NCI-H2081 (cell line): Measurements from ENCODE around the gene CLDN15.
"Not testable (repeated sequence)": the region's sequence is repeated elsewhere in the genome, so short reads cannot be mapped to it uniquely, and the experiment has no call there.

Experiments used
- DNase-seq, 2 experiments: peaks; one replicate each; lab custom pipeline; 2025; lab: John Stamatoyannopoulos, UW

Gene CLDN15

DNA sequence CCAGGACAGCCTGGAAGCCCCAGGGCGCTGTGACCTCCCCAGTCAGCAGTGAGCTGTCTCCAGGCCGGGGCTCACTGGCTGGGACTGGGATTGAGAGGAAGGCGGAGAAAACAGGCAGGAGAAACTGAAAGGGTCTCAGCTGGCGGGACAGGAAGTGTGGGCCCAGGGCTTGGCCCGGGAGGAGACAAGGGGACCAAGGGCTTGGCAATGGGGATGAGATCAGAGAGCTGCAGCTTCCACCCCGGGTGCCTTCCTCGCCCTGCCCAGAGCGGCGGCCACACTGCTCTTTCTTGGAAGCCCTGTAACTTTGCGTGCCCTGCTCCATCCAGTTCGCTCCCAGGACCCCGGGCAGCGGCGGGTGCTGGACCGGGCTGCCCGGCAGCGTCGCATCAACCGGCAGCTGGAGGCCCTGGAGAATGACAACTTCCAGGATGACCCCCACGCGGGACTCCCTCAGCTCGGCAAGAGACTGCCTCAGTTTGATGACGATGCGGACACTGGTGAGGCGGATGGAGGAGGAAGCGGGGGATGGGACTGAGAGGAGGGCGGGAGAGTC is 15.2 kb downstream of the CLDN15 start:
- DNase-seq, result no peak

DNA sequence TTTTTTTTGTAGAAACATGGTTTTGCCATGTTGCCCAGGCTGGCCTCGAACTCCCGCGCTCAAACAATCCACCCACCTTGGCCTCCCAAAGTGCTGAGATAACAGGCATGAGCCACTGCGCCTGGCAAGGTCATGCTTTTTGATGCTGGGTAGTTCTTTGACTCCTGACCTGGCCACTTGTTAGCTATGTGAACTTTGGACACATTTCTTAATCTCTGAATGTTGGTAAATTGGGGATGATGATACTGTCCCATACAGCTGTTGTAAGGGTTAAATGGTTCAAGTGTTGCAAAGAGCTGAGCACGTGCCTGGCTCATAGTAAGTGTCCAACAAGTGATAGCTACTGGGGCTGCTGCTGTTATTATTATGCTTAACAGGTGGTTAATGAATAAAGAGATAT is 17.3 kb downstream of the CLDN15 start:
- no peak for DNase-seq

DNA sequence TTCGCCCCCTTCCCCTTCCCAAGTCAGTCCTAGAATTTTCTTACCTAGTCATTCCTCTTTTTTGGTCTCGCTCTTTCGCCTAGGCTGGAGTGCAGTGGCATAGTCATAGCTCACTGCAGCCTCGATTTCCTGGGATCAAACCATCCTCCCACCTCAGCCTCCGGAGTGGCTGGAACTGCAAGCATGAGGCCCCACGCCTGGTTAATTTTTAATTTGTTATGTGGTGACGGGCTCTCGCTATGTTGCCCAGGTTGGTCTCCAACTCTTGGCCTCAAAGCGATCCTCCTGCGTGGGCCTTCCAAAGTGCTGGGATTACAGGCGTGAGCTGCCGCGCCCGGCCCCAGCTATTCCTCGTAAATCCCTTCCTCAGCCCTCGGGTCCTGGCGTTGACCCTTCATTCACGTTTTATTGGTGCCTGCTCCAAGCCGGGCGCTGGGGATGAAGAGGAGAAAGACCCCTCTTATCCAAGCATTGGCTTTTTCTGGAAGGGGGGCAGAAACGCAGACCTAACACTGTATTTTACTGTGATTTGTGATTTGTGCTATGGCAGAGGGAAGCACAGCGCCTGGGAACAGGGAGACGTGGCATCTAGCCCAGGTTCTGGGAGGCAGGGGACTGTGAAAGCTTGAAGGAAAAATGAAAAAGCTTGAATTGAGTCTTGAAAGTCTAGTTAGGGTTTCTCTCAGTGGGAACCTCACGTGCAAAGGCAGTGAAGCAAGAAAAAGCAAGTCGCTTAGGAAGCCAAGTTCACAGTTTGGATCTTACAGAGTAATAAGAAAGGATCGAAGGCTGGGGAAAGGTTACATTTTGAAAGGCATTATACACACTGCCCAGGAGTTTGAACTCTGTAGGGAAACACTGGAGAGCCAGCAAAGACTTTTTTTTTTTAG is 19.1 kb downstream of the CLDN15 start:
- DNase-seq, result no peak

DNA sequence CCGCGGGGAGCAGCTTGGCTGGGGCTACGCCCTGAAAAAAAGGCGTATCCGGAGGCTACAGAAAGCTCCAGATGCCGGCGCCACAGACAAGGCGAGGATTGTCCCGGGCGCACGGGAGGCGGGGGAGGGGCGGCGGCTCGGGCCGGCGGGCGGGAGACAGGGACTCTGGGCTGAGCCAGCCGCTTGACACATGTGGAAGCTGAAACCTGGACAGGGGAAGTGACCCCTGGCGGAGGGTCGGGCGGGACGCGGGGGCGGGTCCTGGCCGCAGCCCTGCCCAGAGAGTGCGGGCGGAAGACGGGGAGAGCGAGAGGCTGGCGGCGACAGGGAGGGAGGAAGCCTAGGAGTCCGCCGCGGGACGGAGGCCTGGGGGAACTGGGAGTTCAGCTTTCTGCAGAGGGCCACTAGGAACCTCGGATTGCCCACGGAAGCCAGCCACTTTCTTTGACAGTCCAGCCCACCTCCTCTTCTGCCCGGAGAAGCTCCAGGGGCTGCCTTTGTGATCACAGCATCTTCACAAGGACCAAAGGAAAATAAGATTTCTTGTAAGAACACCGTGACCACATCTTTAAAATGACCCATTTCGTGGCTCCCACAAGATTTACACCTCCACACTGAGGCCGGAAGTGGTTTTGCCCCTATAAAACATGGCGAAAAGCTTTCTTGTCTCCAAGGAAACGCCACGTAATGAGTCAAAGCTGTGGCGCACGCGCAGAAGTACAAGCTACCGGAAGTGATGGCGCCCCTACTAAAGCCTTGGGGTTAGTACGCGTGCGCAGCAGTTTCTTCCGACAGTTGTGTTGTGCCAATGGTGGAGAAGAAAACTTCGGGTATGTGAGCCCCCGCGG is 20.0 kb downstream of the CLDN15 start, which contains the start of the genes PLOD3 and ZNHIT1:
PLOD3 (minus strand) TSS at position 194 of the 848 bp plus-strand sequence. CDS start 307 bp downstream, outside the sequence.
ZNHIT1 (plus strand) TSS at position 778 of the 848 bp plus-strand sequence; CDS start at position 809, 31 bp downstream.
- DNase-seq, result peak; percentile 99

GRCh38 chr7:101216860-101217387 is 20.7 kb downstream of the CLDN15 start:
- DNase-seq, result no peak

DNA sequence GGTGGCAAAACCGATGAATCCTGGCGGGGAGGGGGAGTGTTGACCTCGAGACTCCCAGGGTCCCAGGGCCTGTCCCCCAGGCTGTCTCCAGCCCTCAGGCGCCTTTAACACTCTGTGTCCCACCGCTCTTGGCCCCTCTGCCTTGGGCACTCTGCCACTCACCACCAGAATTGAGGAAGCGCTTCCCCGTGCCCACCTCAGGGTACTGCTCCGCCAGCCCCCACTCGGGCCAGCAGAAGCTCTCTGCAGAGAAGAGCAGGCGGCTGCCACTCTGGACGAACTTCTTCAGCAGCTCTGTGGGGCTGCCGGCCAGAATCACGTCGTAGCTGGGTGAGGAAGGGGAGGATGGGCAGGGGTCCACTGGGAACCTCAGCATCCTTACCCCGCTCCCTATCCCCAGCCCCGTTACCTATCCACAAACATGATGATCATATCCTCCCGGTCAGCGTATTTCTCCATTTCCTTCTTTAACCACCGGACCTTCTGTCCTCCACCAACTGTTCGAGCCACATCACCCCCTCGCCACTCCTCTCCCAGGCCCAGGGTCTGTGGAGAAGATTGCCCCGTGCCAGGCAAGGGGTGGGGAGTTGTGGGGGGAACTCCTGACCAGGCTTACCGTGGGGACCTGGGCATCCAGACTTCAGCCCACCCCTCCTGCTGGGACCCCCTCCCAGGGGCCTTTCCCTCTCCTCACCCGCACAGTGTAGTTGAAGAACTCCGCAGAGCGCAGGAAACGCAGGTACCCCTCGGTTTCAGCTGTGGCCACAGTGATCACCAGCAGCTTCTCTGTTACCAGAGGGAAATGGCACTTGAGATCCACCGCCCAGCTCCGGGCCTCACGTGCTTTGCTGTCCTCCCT is 21.4 kb downstream of the CLDN15 start:
- no peak for DNase-seq

DNA sequence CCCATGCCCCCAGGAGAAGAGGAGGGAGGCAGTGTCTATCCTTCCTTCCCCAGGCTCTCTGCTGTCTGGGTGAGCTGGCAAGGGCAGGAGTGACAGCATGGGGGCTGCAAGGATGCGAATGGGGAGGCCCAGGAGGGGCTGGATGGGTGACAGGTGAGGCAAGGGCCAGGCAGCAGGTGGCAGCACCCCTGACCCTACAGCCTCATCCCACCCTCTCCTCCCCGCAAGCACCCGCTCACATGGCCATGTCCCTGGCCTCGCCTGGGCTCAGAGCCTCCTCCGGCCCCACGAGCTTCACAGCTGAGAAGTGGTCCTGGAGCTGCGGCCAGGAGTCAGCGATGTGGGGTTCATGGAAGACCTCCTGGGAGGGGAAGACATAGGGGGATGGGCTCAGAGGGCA is 25.6 kb downstream of the CLDN15 start:
- DNase-seq, result no peak

- no peak for DNase-seq
Measured at GRCh38 chr7:101211501-101211900, 26.1 kb downstream of the CLDN15 start.

GRCh38 chr7:101210143-101210542 is 27.5 kb downstream of the CLDN15 start:
- DNase-seq, result no peak

GRCh38 chr7:101208794-101209193 is 28.8 kb downstream of the CLDN15 start:
- DNase-seq, result no peak

DNA sequence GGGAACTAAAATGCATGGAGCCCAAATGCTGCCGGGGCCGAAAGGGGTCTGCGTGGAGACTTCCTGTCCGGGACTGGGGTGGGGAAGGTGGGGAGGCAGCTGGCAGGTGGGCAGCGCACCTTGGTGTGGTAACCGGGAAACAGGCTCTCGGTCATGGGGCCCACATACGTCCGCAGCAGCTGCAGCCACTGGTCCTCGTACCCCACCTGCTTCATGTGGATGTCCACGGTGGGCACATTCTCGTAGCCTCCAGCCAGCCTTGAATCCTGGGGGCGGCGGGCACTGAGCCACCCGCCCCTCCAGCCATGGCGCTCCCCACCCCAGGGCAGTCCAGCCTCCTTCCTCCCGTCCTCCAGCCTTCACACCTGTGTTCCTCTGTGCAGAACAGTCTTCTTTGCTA is 30.1 kb downstream of the CLDN15 start:
- no peak for DNase-seq

DNA sequence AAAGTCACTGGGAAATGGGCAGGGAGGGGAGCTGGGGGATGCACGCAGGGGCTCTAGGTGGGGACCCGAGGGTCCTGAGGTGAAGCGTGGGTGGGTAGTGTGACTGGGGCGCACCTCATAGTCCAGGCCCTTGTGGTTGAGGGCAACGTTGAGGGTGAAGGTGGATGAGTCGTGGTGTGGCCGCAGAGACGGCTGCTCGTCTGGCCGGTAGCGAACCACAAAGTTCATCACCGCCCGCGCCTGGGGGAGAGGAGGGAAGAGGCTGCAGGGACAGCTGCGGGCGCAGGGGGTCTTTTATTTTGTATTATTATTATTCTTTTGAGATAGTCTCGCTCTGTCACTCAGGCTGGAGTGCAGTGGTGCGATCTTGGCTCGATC is 30.9 kb downstream of the CLDN15 start:
- no peak for DNase-seq

DNA sequence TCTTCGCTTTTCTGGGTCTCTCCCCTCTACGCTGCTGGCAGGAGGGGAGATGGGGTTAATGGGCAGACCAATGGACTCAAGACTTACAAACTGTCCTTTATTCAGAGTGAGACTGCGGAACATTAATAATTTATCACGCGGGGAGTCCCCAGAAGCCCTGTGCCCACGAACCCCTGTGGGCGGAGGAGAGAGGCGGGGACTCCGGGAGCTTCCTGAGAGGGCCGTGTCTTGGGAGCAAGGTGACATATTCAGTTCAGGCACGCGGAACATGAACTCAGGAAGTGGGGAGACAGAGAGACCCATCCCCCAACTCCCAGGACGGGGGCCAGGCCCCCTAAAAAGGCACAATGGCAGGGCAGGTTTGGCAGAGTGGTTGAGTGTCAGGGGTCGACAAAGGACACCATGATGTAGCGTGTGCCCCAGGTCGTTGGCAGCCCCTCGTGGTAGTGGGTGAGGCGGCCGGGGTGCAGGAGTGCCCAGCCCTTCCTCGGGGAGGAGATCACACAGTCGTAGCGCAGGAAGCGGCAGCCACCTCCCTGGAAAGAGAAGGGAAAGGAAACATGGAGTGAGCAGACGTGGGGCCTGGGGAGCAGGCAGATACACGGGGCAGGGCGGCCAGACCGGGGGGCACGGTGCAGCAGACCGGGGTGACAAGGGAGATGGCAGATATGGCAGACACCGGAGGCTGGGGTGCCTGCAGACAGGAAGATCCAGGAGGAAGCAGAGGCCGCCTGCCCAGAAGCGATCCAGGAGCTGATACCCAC is 31.5 kb downstream of the CLDN15 start:
- no peak for DNase-seq

DNA sequence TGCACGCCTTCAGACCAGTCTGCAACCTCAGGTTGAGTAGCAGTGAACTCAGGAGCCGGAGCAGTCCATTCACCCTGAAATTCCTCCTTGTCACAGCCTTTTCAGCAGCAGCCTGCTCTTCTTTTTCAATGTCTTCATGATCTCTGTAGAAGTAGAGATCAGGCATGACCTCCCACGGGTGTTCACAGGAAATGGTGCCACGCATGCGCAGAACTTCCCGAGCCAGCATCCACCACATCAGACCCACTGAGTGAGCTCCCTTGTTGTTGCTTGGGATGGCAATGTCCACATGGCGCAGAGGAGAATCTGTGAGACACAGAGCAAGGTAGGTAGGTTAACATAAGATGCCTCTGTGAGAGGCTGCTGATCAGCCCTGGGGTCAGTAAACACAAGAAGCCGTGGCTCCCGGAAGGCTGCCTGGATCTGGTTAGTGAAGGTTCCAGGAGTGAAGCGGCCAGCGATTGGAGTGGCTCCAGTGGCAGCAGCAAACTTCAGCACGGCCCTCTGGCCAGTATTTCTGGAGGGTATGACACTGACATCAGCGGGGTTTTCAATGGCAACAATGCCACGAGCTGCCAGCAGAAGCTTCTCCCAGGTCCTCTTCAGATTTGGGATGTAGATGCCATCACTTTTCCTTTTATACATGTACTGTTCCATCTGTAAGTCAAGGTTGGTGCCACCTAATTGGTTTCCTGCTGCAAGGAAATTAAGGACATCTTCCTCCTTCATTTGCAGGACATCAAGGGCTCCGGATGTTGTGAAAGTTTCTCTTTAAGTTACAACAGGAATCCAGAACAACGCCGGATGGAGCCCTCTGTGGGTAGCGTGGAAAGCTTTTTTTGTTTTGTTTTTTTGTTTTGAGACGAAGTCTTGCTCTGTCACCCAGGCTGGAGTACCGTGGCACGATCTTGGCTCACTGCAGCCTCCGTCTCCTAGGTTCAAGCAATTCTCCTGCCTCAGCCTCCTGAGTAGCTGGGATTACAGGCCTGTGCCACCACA is 33.6 kb downstream of the CLDN15 start:
- DNase-seq, result not testable (repeated sequence)

DNA sequence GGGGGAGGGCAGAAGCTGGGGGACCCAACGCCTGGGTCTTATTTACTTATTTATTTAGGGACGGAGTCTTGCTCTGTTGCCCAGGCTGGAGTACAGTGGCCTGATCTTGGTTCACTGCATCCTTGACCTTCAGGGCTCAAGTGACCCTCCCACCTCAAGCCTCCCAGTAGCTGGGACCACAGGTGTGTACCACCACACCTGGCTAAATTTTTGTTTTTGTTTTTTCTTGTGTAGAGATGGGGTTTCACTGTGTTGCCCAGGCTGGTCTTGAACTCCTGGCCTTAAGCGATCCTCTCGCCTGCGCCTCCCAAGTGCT is 35.0 kb downstream of the CLDN15 start:
- DNase-seq, result no peak

DNA sequence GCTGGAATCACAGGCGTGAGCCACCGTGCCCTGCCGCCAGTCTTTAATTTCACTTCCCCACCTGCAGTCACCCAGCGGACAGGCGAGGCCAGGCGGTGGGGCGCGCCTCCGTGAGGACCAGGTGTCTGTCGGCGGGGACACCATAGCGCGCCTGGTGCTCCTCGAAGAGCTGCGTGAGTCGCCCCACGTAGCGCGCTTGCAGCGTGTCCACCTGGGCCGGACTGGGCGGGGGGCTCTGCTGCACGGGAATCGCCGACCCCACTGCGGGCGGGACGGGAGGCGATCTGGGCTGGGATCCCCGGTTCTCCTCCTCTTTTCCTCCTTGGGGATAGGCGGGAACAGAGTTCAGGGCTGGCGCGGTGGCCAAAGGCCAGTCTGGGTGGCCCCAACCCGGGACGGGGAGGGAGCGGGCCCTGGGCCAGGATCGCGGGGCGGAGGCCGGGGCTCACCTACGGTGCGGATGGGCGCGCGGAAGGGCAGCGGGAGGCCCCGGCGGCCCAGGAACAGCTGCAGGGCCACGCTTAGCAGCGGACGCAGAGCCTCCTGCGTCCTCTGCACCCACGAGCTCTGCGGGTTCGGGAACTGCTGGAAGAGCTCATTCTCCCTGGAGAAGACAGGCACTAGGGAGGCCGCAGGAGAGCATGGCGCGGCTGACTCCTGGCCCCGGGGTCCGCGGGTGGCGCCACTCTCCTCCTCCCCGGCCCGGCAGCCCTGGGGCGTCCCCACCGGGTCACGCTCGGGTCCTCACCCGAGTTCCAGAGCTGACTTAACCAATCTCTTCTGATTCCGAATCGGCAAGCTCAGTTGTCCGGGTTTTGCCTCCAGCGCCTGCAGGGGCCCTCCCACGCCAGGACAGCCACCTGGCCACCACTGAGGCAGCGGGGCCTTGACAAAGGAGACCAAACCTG is 35.7 kb downstream of the CLDN15 start:
- no peak for DNase-seq

GRCh38 chr7:101200862-101201599 is 36.6 kb downstream of the CLDN15 start, which contains the start of gene MOGAT3:
MOGAT3 (minus strand) TSS chr7:101201036; CDS start chr7:101200854, 182 bp downstream.
- no peak for DNase-seq

DNA sequence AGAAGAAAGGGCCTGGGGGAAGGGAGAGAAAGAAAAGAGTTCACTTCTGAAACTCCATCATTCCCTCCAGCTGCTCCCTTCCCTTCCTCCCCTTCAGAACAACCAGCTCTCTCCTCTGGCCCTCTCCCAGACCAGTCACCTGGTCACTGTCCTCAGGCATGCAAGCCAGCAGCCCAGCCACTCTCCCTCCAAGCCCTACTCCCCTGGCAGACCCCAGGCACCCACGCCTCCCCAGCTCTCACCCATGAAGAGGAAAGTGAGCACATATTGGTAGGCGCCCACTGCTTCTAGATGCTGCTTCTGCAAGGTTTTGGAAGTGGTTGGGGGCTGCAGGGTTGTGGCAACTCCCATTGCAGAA is 37.1 kb downstream of the CLDN15 start:
- DNase-seq, result no peak
